ENCODE results near the gene FRAS1.

Gene FRAS1

GRCh38 chr4:78095081-78095480 lies 38.0 kb downstream of the FRAS1 start:
- H3K4me3 ChIP-seq (ENCODE audit: low read depth in 1 of 2, low read length in 1 of 2), result no peak overlapping the region
- H3K27me3 ChIP-seq, result no peaks in the 10 kb centered on the region
- H3K36me3 ChIP-seq, result no peaks in the 10 kb centered on the region
- H3K27ac ChIP-seq, result no peak overlapping the region
- no peaks in the 10 kb centered on the region for H3K9me3 ChIP-seq
- TF ChIP-seq CTCF (IDR thresholded peaks at IDR 0.05), result no peak
- no peaks in the 10 kb centered on the region for H3K4me1 ChIP-seq (ENCODE audit: control insufficient read depth in 1 of 2, insufficient read depth in 1 of 2, low read depth in 1 of 2, low read length in 1 of 2)

GRCh38 chr4:78099058-78099457 lies 41.9 kb downstream of the FRAS1 start:
- Histone ChIP-seq H3K27ac (no peak overlapping the region), H3K27me3 (no peaks in the 10 kb centered on the region), H3K36me3 (no peaks in the 10 kb centered on the region), H3K4me1 (ENCODE audit: control insufficient read depth in 1 of 2, insufficient read depth in 1 of 2, low read depth in 1 of 2, low read length in 1 of 2) (no peaks in the 10 kb centered on the region), H3K4me3 (ENCODE audit: low read depth in 1 of 2, low read length in 1 of 2) (no peak overlapping the region), H3K9me3 (no peaks in the 10 kb centered on the region)
- TF ChIP-seq CTCF (IDR thresholded peaks at IDR 0.05), result no peak

GRCh38 chr4:78100060-78100459 lies 42.9 kb downstream of the FRAS1 start:
- no peaks in the 10 kb centered on the region for H3K4me1 ChIP-seq (ENCODE audit: control insufficient read depth in 1 of 2, insufficient read depth in 1 of 2, low read depth in 1 of 2, low read length in 1 of 2)
- no peaks in the 10 kb centered on the region for H3K36me3 ChIP-seq
- no peak for TF ChIP-seq CTCF (IDR thresholded peaks at IDR 0.05)
- no peaks in the 10 kb centered on the region for H3K9me3 ChIP-seq
- H3K4me3 ChIP-seq (ENCODE audit: low read depth in 1 of 2, low read length in 1 of 2), result no peak overlapping the region
- H3K27ac ChIP-seq, result no peak overlapping the region
- H3K27me3 ChIP-seq, result no peaks in the 10 kb centered on the region

GRCh38 chr4:78119698-78120097 lies 62.6 kb downstream of the FRAS1 start:
- Histone ChIP-seq H3K9me3 (no peaks in the 10 kb centered on the region), H3K4me3 (ENCODE audit: low read depth in 1 of 2, low read length in 1 of 2) (no peak overlapping the region), H3K27ac (no peak overlapping the region), H3K36me3 (no peaks in the 10 kb centered on the region), H3K27me3 (no peaks in the 10 kb centered on the region), H3K4me1 (ENCODE audit: control insufficient read depth in 1 of 2, insufficient read depth in 1 of 2, low read depth in 1 of 2, low read length in 1 of 2) (no peaks in the 10 kb centered on the region)
- TF ChIP-seq CTCF (IDR thresholded peaks at IDR 0.05), result no peak

GRCh38 chr4:78120144-78120880 lies 63.2 kb downstream of the FRAS1 start:
- Histone ChIP-seq H3K27ac (no peak overlapping the region), H3K27me3 (no peaks in the 10 kb centered on the region), H3K4me1 (ENCODE audit: control insufficient read depth in 1 of 2, insufficient read depth in 1 of 2, low read depth in 1 of 2, low read length in 1 of 2) (no peaks in the 10 kb centered on the region), H3K36me3 (no peaks in the 10 kb centered on the region), H3K9me3 (no peaks in the 10 kb centered on the region), H3K4me3 (ENCODE audit: low read depth in 1 of 2, low read length in 1 of 2) (no peak overlapping the region)
- no peak for TF ChIP-seq CTCF (IDR thresholded peaks at IDR 0.05)
